NCI-H146 treated with DMSO at 0.1 percent for 48 hours (cell line): ENCODE data around the gene SFXN1.

Experiments
- DNase-seq: peaks from one replicate; lab custom pipeline; 2025; ENCODE audit not compliant: unreplicated experiment; lab: John Stamatoyannopoulos, UW

SFXN1 gene

DNA sequence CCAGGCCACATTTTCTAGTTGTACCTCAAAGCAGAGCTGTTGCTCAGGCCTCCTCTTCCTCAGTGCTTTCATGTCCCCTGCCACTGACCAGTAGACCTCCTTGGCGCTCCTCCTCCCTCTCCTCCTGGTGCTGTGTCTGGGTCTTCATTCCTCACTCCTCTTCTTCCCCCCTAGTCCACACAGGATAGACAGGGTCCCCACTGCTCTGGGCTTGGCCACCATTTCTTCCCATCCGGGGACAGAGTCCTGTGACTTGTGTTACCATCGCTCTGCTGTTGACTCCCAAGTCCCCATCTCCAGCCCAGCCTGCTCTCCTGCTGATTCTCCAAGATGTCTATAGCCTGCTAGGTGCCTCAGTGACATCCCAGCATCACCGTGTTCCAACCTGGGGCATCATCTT, 91.3 kb downstream of the SFXN1 start:
- DNase-seq = no peak

DNA sequence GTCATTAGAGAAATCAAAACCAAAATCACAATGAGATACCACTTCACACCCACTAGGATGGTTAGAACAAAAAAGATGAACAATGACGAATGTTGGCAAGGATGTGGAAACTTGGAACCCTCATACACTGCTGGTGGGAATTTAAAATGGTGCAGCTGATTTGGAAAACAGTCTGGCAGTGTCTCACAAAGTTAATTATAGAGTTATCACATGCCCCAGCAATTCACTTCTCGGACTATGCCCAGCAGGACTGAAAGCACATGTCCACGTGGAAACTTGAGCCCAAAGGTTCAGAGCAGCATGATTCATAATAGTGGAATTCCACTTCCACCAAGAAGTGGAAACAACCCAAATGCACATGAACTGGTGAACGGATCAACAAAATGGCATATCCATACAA, 94.5 kb downstream of the SFXN1 start:
- DNase-seq = no peak

DNA sequence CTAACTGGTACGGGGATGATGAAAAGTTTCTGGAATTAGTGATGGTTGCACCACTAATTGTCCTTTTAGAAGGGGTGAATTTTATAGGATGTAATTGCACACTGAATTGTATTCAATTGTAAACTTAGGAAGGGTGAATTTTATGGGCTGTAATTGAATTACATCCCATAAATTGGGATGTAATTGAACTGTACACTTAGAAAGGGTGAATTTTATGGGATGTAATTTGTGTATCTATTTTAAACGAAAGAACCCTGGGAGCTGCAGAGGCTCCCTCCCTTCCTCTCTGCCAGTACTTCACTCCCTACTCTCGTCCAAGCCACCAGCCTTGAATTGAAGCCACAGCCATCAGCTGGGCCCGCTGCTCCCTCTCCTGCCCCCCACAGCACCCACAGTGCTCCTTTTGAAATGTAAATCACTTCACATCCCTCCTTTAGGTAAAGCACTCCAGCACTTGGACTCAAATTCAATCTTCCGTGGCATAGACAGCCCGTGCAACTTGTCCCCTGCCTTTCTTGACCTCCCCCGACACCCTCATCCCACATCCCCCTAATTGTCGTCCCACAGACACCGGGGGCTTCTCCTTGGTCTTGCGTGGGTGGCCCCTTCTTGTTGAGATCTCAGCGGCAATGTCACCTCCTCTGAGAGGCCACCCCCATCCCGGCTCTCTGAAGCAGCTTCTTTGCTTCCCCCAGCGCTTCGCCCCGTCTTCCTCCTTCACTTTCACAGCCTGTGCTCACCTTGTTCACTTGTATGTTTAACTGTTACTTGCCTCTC, 95.3 kb downstream of the SFXN1 start:
- DNase-seq = no peak

DNA sequence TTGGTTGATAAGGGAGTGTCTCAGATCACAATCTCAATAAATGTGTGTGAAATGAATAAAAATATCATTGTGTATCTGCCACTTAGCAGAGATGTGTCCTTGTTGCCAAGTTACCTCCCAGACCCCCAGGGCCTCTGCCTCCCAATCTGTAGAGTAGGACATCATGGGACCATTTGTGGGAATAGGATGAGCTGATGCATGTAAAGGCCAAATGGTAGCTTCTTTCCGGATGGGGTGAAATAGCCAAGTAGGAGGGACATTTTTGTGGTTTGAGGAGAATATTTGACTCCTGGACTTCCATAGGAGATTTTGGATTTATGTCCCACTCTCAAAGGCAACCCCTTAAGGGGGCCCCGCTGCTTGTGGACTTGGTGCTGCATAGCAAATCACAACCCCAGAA, 96.9 kb downstream of the SFXN1 start:
- no peak for DNase-seq

DNA sequence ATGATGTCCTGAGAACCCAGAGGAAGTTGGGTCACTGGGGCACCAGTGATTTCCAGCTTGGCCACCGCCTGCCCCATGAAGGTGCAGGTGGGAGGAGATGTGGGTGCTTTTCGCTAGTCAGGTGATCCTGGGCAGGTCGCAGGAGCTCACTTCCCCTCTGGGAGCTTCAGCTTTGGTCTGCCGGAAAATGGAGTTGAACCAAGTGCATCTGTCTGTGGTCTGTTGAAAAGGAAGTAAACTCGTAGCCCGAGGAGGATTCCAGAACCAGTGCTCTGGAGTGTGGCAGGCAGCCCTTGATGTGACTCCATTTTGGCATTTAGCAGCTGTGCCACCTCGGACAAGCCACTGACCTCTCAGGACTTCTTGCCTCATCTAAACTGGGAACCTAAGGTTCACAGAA, 97.7 kb downstream of the SFXN1 start:
- no peak for DNase-seq

DNA sequence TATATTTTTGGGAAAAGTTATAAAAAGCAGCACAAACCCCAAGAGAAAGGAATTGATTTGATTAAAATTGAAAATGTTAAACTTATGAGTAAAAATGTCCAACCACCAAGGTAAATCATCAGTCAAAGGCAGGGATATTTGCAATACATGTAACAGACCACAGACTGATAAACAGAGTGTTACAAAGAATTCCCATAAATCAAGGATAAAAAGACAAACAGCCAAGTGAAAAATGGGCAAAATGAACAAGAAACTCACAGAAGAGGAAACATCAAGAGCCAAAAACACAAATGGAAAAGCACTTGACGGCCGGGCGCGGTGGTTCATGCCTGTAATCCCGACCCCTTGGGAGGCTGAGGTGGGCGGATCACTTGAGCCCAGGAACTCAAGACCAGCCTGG, 98.2 kb downstream of the SFXN1 start:
- DNase-seq = no peak
